Measurements from ENCODE around the gene AGAP1.

GRCh38 chr2:235630718-235631296 lies 137.0 kb downstream of the AGAP1 start:
- TF ChIP-seq CTCF (IDR thresholded peaks at IDR 0.05; ENCODE audit: low read depth, low read length, missing input control): no peak
- TF ChIP-seq NR2F2 (IDR thresholded peaks at IDR 0.05): no peak

All from liver (tissue), 3 donors.